ENCODE data around the gene THSD4. TPM values are rescaled to one million over a fixed set of nuclear protein-coding genes. Genes with fewer than 3 reads are reported as not detected.
A peak's percentile ranks its signal among the peaks of the same experiment; 100 is the strongest.

The THSD4 gene
- total RNA-seq, 1 experiment from 2014 or later, result 36.3 TPM

GRCh38 chr15:71328453-71328852 lies 213.2 kb downstream of the THSD4 start:
- POLR2A ChIA-PET, result no interaction called here
- H3K36me3 Mint-ChIP-seq (ENCODE audit: insufficient read depth, unreplicated experiment), result no peaks in the 10 kb centered on the region
- peak overlapping the region; percentile 59 for H3K27ac Mint-ChIP-seq (ENCODE audit: low read depth, unreplicated experiment)
- no TSS peak for BruUV-seq (replicated peaks)
- peaks cover 4% of the 10 kb centered on the region for H3K4me1 Mint-ChIP-seq (ENCODE audit: insufficient read depth, unreplicated experiment)
- no peak overlapping the region for H3K4me3 Mint-ChIP-seq (ENCODE audit: unreplicated experiment)
- CTCF ChIA-PET, result no interaction called here
- H3K27me3 Mint-ChIP-seq (ENCODE audit: insufficient read depth, unreplicated experiment), result no peaks in the 10 kb centered on the region
- TF ChIP-seq, protein P1, sequence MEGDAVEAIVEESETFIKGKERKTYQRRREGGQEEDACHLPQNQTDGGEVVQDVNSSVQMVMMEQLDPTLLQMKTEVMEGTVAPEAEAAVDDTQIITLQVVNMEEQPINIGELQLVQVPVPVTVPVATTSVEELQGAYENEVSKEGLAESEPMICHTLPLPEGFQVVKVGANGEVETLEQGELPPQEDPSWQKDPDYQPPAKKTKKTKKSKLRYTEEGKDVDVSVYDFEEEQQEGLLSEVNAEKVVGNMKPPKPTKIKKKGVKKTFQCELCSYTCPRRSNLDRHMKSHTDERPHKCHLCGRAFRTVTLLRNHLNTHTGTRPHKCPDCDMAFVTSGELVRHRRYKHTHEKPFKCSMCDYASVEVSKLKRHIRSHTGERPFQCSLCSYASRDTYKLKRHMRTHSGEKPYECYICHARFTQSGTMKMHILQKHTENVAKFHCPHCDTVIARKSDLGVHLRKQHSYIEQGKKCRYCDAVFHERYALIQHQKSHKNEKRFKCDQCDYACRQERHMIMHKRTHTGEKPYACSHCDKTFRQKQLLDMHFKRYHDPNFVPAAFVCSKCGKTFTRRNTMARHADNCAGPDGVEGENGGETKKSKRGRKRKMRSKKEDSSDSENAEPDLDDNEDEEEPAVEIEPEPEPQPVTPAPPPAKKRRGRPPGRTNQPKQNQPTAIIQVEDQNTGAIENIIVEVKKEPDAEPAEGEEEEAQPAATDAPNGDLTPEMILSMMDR (IDR thresholded peaks at IDR 0.05; ENCODE audit: unreplicated experiment), result no peak
- intact Hi-C loops (cut with micrococcal nuclease), result no loop called here
- DNase-seq (ENCODE audit: unreplicated experiment), result no peak
- no peaks in the 10 kb centered on the region for H3K9me3 Mint-ChIP-seq (ENCODE audit: unreplicated experiment)

- no peaks in the 10 kb centered on the region for H3K9me3 Mint-ChIP-seq (ENCODE audit: unreplicated experiment)
- no peaks in the 10 kb centered on the region for H3K27me3 Mint-ChIP-seq (ENCODE audit: insufficient read depth, unreplicated experiment)
- H3K36me3 Mint-ChIP-seq (ENCODE audit: insufficient read depth, unreplicated experiment), result no peaks in the 10 kb centered on the region
- H3K4me1 Mint-ChIP-seq (ENCODE audit: insufficient read depth, unreplicated experiment), result peaks cover 4% of the 10 kb centered on the region
- ChIA-PET CTCF (no interaction called here), POLR2A (interaction anchor here (0.6 to 1.2 kb wide), 2 partner anchors 8 to 22 kb away, joined by 3 to 4 read pairs; no protein-coding TSS in a partner anchor)
- no TSS peak for BruUV-seq (replicated peaks)
- no peak for DNase-seq (ENCODE audit: unreplicated experiment)
- no peak overlapping the region for H3K4me3 Mint-ChIP-seq (ENCODE audit: unreplicated experiment)
- TF ChIP-seq, protein P1 (IDR thresholded peaks at IDR 0.05; ENCODE audit: unreplicated experiment), result no peak
- intact Hi-C loops (cut with micrococcal nuclease), result no loop called here
- peak overlapping the region; percentile 59 for H3K27ac Mint-ChIP-seq (ENCODE audit: low read depth, unreplicated experiment)
These were observed 213.8 kb downstream of the THSD4 start for GRCh38 chr15:71329041-71329440.

DNA sequence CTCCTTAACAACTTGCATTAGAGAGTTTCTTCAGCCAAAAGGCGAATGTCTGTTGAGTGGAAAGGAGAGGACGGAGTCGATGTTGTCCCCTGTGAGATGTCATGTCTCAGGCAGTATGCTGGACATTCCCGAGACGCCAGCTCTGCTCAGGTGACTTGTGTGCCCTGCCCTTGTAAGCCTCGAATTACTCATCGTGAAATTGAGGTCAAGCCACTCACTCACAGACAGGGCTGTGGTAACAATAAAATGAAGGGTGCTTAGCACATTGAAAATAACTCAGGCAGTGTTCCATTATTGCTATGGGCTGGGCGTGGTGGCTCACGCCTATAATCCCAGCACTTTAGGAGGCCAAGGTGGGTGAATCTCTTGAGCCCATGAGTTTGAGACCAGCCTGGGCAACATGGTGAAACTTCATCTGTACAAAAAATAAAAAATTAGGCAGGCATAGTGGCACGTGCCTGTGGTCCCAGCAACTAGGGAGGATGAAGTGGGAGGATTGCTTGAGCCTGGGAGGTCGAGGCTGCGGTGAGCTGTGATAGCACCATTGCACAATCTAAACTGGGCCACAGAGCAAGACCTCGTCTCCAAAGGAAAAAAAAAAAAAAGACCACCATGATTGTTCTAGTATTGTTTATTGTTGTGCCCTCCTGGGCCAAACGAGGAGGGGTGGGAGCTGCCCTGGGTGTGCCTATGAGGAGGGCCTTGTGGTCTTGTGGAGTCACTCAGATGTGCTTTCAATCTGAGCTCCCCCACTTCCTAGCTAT lies 214.4 kb downstream of the THSD4 start:
- H3K9me3 Mint-ChIP-seq (ENCODE audit: unreplicated experiment), result no peaks in the 10 kb centered on the region
- CTCF ChIA-PET, result interaction anchor here (0.6 kb wide), 1 partner anchor 72 kb away, joined by 3 read pairs; no protein-coding TSS in a partner anchor
- TF ChIP-seq, protein P1 (IDR thresholded peaks at IDR 0.05; ENCODE audit: unreplicated experiment), result no peak
- H3K27me3 Mint-ChIP-seq (ENCODE audit: insufficient read depth, unreplicated experiment), result no peaks in the 10 kb centered on the region
- intact Hi-C loops (cut with micrococcal nuclease), result no loop called here
- POLR2A ChIA-PET, result interaction anchor here (0.6 to 1.2 kb wide), 4 partner anchors 9 to 51 kb away, joined by 3 to 4 read pairs (median 3); no protein-coding TSS in a partner anchor
- peak; percentile 59 for DNase-seq (ENCODE audit: unreplicated experiment)
- peak overlapping the region; percentile 59 for H3K27ac Mint-ChIP-seq (ENCODE audit: low read depth, unreplicated experiment)
- BruUV-seq (replicated peaks), result no TSS peak
- H3K36me3 Mint-ChIP-seq (ENCODE audit: insufficient read depth, unreplicated experiment), result no peaks in the 10 kb centered on the region
- H3K4me1 Mint-ChIP-seq (ENCODE audit: insufficient read depth, unreplicated experiment), result peaks cover 4% of the 10 kb centered on the region
- H3K4me3 Mint-ChIP-seq (ENCODE audit: unreplicated experiment), result no peak overlapping the region

DNA sequence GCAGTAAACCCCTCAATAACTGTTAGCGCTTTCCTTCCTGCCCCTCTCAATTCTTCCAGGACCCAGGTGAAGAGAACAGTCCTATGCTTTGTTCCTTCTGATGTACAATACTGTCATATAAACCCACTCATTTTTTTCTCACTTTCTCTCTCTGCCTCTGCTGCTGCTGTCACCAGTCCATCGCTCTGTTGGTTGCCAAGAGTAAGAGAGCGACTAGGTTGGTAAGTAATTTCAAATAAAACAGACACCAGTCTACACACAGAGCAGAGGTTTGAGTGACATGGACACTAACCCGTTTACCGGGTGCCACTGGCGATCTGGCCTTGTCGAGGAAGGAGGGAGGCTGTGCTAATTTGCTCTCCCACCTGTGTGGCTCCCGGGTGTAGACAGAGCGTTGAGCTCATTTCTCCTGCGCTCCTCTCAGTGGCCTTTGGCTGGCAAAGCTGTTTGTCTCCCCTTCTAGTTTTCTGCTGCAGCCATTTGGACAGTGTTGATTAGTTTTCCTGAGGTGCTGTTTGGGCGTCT lies 215.4 kb downstream of the THSD4 start:
- Mint-ChIP-seq H3K36me3 (ENCODE audit: insufficient read depth, unreplicated experiment) (no peaks in the 10 kb centered on the region), H3K4me3 (ENCODE audit: unreplicated experiment) (no peak overlapping the region), H3K9me3 (ENCODE audit: unreplicated experiment) (no peaks in the 10 kb centered on the region), H3K4me1 (ENCODE audit: insufficient read depth, unreplicated experiment) (peaks cover 4% of the 10 kb centered on the region), H3K27ac (ENCODE audit: low read depth, unreplicated experiment) (no peak overlapping the region), H3K27me3 (ENCODE audit: insufficient read depth, unreplicated experiment) (no peaks in the 10 kb centered on the region)
- TF ChIP-seq, protein P1 (IDR thresholded peaks at IDR 0.05; ENCODE audit: unreplicated experiment), result no peak
- POLR2A ChIA-PET, result interaction anchor here (0.6 kb wide), 1 partner anchor 24 kb away, joined by 3 read pairs; no protein-coding TSS in a partner anchor
- intact Hi-C loops (cut with micrococcal nuclease), result no loop called here
- no peak for DNase-seq (ENCODE audit: unreplicated experiment)
- CTCF ChIA-PET, result interaction anchor here (0.8 kb wide), 1 partner anchor 206 kb away, joined by 4 read pairs; no protein-coding TSS in a partner anchor
- no TSS peak for BruUV-seq (replicated peaks)

Measured in MCF 10A (cell line).